ENCODE measurements around the gene RCAN1.

DNA sequence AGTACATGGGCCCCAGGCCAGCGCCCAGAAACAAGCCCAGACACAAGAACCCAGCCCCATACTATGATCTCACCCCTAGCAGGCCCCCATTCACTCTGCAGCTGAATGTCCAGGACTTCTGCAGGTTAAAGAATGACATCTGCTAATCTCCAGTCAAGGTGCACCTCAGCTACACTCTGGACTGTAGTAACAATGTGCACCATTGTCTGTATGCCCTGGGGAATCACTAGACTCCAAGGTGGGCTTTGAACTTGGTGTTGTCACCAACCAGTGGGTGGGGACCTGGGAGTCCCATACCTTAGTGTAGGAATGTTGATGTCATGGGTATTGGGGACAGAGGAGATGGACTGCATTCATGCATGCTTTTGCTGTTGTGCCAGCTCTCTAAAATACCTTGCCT, 113.2 kb downstream of the RCAN1 start:
- TF ChIP-seq, protein P1, sequence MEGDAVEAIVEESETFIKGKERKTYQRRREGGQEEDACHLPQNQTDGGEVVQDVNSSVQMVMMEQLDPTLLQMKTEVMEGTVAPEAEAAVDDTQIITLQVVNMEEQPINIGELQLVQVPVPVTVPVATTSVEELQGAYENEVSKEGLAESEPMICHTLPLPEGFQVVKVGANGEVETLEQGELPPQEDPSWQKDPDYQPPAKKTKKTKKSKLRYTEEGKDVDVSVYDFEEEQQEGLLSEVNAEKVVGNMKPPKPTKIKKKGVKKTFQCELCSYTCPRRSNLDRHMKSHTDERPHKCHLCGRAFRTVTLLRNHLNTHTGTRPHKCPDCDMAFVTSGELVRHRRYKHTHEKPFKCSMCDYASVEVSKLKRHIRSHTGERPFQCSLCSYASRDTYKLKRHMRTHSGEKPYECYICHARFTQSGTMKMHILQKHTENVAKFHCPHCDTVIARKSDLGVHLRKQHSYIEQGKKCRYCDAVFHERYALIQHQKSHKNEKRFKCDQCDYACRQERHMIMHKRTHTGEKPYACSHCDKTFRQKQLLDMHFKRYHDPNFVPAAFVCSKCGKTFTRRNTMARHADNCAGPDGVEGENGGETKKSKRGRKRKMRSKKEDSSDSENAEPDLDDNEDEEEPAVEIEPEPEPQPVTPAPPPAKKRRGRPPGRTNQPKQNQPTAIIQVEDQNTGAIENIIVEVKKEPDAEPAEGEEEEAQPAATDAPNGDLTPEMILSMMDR (IDR thresholded peaks at IDR 0.05): no peak
- TF ChIP-seq EP300 (IDR thresholded peaks at IDR 0.05): no peak
